ENCODE data around the gene SRPK2. TPM values are rescaled to one million over a fixed set of nuclear protein-coding genes. Genes with fewer than 3 reads are reported as not detected.

SRPK2 gene
- polyA plus RNA-seq, 4 donors = 50.4 to 52.5 (median 51.7) TPM

- no peak for DNase-seq (ENCODE audit: low read depth in 4 of 4, low spot score in 2 of 4)
These were observed 276.0 kb downstream of the SRPK2 start for GRCh38 chr7:105112440-105113418.

- DNase-seq (ENCODE audit: low read depth in 4 of 4, low spot score in 2 of 4) = no peak
These were observed 281.3 kb downstream of the SRPK2 start for GRCh38 chr7:105107458-105107857.

- no peak for DNase-seq (ENCODE audit: low read depth in 4 of 4, low spot score in 2 of 4)
These were observed 282.2 kb downstream of the SRPK2 start for GRCh38 chr7:105106473-105106872.

- no peak for DNase-seq (ENCODE audit: low read depth in 4 of 4, low spot score in 2 of 4)
These were observed 283.1 kb downstream of the SRPK2 start for GRCh38 chr7:105105579-105105978.

GRCh38 chr7:105102557-105103352 is 286.0 kb downstream of the SRPK2 start:
- DNase-seq (ENCODE audit: low read depth in 4 of 4, low spot score in 2 of 4) = no peak

DNA sequence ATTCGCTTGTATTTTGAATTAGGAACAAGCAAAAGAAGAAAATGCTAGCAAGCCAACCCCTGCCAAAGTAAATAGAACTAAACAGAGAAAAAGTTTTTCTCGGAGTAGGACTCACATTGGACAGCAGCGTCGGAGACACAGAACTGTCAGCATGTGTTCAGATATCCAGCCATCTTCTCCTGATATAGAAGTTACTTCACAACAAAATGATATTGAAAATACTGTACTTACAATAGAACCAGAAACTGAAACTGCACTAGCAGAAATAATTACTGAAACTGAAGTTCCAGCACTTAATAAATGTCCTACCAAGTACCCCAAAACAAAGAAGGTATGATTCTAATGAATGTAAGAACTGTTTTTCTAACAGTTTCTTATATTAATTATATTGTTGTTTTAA is 286.9 kb downstream of the SRPK2 start:
- DNase-seq (ENCODE audit: low read depth in 4 of 4, low spot score in 2 of 4) = no peak

DNA sequence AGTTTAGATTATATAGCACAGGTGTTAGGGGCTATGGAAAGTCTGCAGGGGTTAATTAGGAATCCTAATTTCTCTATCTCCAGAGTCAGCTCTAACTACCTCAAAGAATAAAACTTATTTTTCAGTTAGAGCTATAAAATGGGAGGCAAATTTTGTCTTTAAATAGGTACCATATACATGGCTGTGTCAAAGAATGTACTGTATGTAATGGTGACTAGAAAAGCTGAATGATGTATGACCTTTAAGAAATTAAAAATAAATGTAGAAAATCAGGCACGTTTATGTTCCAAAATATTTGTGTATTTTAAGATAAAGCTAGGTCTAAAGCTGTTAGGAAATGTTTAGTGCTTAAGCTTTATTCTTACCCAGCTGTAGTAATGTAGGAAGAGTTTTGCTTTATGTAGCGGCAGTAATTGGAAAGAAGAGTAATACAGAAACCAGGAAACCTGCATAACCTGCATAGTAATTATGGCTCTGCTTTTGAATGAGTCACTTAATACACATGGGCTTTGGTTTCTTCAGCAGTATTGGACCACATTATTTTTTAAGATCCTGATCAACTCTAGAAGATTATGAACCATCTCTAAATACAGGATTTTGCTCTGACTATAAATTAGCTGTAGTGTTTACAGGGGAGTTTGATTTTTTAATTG is 289.7 kb downstream of the SRPK2 start:
- DNase-seq (ENCODE audit: low read depth in 4 of 4, low spot score in 2 of 4) = no peak

DNA sequence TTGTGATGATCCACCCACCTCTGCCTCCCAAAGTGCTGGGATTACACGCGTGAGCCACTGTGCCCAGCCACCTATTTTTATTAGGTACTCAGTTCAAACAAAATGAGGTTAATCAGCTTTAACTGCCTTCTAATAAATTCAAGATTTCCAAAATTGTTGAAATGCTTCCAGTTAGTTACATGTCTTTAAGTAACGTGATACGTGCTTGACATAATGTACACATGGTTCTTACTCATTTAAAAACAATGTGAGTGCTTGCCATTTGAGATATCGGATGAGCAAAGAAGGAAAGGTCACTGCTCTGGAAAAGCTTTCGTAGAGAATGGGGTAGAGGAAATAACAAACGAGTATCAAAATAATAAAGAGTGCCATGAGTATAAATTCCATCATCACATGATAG is 291.1 kb downstream of the SRPK2 start:
- DNase-seq (ENCODE audit: low read depth in 4 of 4, low spot score in 2 of 4) = no peak

GRCh38 chr7:105096306-105096705 is 292.4 kb downstream of the SRPK2 start:
- DNase-seq (ENCODE audit: low read depth in 4 of 4, low spot score in 2 of 4) = no peak

DNA sequence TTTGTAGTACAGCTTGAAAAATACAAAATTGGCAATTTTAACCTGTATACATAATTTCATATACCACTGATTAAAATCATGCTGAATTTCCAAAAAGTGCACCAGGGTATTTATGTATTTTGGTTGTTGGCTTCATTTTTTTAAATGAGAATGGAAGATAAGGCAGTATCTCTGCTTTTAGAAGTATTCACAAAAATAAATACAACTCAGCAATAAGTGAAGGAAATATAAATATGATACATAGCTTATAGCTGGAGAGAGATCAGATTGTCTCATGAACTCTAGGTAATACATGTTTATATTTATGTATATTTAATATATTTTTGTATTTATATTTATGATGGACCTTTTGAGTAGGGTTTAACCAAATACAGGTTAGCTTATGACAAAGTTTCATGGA is 293.8 kb downstream of the SRPK2 start:
- DNase-seq (ENCODE audit: low read depth in 4 of 4, low spot score in 2 of 4) = no peak

- no peak for DNase-seq (ENCODE audit: low read depth in 4 of 4, low spot score in 2 of 4)
These were observed 300.3 kb downstream of the SRPK2 start for GRCh38 chr7:105088456-105088855.

DNA sequence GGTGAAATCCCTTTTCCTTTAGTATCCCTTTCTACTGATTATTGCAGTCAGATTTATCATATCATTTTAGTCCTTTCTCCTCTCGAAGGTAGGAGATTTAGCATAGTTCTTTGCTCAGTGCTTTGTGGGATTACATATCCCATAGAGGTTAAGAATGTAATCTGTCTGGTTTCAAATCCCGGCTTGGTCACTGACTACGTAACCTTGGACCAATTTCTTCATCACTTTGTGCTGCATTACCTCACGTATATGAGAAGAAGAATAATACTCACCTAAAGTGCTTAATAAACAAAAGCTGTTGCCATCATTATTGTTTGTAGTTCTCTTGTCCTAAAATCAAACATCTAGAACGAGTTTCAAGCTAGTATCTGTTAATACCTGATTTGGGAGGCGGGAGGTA is 300.7 kb downstream of the SRPK2 start:
- DNase-seq (ENCODE audit: low read depth in 4 of 4, low spot score in 2 of 4) = no peak

DNA sequence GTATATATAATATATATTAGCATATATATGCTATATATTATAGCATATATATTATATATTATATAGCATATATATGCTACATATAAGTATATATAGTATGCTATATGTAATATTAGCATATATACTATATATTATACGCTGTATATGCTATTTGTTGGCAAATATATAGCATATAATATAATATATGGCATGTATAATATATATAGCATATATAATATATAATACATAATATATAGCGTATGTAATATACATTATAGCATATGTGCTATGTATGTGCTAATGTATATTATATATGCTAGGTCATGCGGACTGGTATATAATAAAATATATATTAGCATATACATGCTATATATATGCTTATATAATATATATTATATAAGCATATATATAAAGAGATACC is 301.9 kb downstream of the SRPK2 start:
- no peak for DNase-seq (ENCODE audit: low read depth in 4 of 4, low spot score in 2 of 4)

- no peak for DNase-seq (ENCODE audit: low read depth in 4 of 4, low spot score in 2 of 4)
These were observed 304.1 kb downstream of the SRPK2 start for GRCh38 chr7:105084581-105084980.

- DNase-seq (ENCODE audit: low read depth in 4 of 4, low spot score in 2 of 4) = no peak
These were observed 309.4 kb downstream of the SRPK2 start for GRCh38 chr7:105079348-105079747.

- DNase-seq (ENCODE audit: low read depth in 4 of 4, low spot score in 2 of 4) = no peak
These were observed 315.6 kb downstream of the SRPK2 start for GRCh38 chr7:105073143-105073542.

GRCh38 chr7:105068886-105069285 is 319.8 kb downstream of the SRPK2 start:
- DNase-seq (ENCODE audit: low read depth in 4 of 4, low spot score in 2 of 4) = no peak

DNA sequence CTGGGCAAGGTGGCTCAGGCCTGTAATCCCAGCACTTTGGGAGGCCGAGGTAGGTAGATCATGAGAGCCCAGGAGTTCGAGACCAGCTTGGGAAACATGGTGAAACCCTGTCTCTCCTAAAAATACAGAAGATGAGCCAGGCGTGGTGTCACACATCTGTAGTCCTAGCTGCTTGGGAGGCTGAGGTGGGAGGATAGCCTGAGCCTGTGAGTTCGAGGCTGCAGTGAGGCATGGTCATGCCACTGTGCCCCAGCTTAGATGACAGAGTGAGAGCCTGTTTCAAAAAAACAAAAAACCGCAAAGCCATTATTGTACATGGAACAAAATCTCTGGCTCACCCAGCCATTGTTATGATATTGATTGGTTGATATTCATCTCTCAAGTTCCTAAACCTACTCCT is 321.0 kb downstream of the SRPK2 start:
- no peak for DNase-seq (ENCODE audit: low read depth in 4 of 4, low spot score in 2 of 4)
